NCI-H748 (cell line): ENCODE data around the gene OR2T3.
"Not testable (repeated sequence)": the region's sequence is repeated elsewhere in the genome, so short reads cannot be mapped to it uniquely, and the experiment has no call there.

Experiments
- DNase-seq: peaks from one replicate; lab custom pipeline; 2025; ENCODE audit not compliant: unreplicated experiment; lab: John Stamatoyannopoulos, UW

OR2T3 gene

DNA sequence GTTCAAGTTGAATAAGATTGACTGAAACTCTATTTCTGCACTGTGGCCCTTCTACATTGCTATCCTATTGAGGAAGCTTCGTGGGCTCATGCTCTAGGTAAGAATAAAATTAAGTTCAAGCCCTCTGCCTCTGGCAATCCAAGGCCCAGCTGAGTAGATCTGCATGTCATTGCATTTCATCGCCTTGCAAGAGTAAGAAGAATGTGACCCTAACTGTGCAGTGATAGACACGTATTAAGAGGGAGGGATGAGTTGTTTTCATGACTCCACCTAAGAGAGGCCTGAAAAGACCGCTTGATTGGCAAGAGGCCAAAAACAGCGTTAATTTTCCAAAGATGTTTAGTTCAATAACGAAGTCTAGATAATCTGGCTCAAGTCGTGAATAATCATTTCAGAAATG, 14.0 kb upstream of the OR2T3 start:
- not testable (repeated sequence) for DNase-seq

GRCh38 chr1:248471154-248471553, 2.0 kb upstream of the OR2T3 start:
- DNase-seq, result no peak

GRCh38 chr1:248472111-248472510, 1.0 kb upstream of the OR2T3 start:
- DNase-seq, result not testable (repeated sequence)

GRCh38 chr1:248475660-248476059, 2.5 kb downstream of the OR2T3 start:
- DNase-seq, result not testable (repeated sequence)

DNA sequence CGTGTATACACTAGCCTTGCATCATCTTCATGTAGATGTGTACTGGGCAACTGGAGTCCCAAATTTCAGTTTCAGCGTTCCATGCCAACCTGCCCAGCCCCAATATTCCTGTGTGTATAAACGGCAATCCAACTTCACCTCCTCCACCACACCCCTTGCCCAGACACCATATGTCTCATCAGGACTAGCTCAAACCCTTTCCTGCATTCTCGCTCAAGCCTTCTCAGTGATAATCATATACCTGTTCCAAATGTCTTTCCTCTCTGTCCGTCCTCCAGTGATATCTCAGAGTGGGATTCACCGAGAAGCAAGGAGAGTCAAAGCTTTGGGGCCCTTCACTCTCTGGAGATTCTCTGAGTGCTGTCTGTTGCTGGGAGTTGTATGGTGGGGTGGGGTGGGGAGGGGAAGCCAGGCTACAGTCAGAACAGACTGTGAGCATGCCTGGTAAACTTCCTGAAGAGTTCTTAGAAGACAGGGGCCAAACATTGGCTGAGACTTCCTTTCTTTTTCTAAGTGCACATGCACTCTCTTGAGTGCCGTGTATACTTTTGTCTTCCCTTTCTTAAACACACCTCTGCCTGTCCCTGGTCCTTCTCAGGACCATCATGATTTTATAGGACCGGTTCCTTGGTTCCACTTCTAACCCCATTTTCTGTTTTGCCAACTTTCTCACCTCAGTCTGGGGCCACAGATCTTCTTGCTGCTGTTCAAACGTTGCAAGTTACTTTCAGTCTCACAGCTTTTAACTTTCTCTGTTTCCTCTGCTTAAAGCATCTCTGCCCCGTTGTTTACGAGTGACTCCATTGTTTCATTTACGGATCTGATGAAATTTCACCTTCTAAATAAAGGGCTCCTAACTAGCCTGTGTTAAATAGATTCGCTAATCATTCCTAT, 8.8 kb downstream of the OR2T3 start:
- not testable (repeated sequence) for DNase-seq

DNA sequence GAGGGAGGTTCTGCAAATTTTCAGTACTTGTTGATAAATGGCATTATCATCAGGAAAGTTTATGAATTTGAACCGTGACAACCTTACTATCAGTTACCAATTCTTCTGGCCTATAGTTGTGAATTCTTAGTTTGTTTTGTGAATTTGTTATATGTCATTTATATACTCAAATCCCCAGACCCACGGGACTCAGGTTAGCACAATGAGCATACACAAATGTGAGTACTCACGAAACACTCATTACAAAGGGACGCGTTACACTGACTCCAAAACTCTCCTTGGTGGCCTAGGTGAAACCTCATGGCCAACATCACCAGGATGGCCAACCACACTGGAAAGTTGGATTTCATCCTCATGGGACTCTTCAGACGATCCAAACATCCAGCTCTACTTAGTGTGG, 15.1 kb downstream of the OR2T3 start, which contains the start of gene OR2T5:
OR2T5 (plus strand) TSS at position 301 of the 400 bp plus-strand sequence; CDS start at position 301, 0 bp downstream.
- DNase-seq, result not testable (repeated sequence)

DNA sequence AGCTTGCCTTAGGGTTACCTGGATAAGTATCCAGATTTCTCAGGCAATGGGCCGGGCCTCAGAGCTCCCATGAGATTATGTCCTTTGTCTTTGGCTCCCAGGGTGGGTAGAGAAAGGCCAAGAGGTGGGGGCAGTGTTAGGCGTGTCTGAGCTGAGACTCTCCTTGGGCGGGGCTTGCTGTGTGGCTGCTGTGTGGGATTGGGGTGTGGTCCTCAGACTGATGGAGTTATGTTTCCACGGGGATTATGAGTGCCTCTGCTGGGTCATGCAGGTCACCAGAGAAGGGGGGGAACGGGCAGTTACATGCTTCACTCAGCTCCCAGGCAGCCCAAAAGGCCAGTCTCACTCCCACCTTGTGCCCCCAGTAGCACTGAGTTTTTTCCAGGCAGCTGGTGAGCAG, 23.5 kb downstream of the OR2T3 start:
- DNase-seq, result not testable (repeated sequence)

GRCh38 chr1:248500305-248501035, 27.3 kb downstream of the OR2T3 start:
- not testable (repeated sequence) for DNase-seq

GRCh38 chr1:248507773-248508172, 34.6 kb downstream of the OR2T3 start, which contains the start of gene OR2G6:
OR2G6 (plus strand) TSS chr1:248508073; CDS start chr1:248521647, 13,574 bp downstream.
- DNase-seq, result not testable (repeated sequence)

DNA sequence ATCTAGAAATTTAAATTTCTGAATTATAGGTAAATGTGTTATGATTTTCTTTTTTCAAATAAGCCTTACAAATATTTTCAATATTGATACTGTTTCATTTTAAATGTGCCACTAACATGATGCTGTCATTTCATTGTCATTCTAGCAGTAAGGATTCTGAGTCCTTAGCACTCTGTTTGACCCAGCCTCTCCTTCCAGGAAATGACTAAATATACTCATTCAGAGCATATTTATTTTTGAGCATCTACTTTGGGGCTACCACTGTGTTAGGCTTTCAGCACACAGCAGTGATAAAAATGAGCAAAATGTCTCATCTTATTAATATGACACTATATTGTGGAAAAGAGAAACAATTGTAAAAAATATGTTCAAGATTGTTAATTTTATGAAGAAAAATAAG, 37.1 kb downstream of the OR2T3 start:
- DNase-seq, result not testable (repeated sequence)

GRCh38 chr1:248521856-248522255, 48.7 kb downstream of the OR2T3 start:
- DNase-seq, result no peak
